GM11168 (cell line): ENCODE data around the gene BCL6.

Source experiments
- in situ Hi-C: fragments of 300-500 bp; cut with MboI; formaldehyde crosslinking; loops from one replicate; pipeline ENCODE4 v1.12.0; 2022; ENCODE audit warnings: low sequenced_read_pairs; ENCODE audit not compliant: unreplicated experiment

BCL6 gene

GRCh38 chr3:187745201-187746058 is at the start of gene BCL6:
Gene BCL6, minus strand, starts transcription at chr3:187745468. Its CDS starts 11,775 bp downstream, at chr3:187733693.
- in situ Hi-C loops, result loop anchor here (25.0 kb wide), 1 partner anchor 1392 kb away; no protein-coding TSS in a partner anchor

GRCh38 chr3:187794731-187795130 is 49.5 kb upstream of the BCL6 start:
- in situ Hi-C loops, result no loop called here

GRCh38 chr3:187793618-187794017 is 48.4 kb upstream of the BCL6 start:
- in situ Hi-C loops, result no loop called here

- in situ Hi-C loops, result no loop called here
Observed at GRCh38 chr3:187792521-187792920, 47.3 kb upstream of the BCL6 start.

- in situ Hi-C loops, result no loop called here
Observed at GRCh38 chr3:187789872-187790271, 44.6 kb upstream of the BCL6 start.

GRCh38 chr3:187788984-187789857 is 44.0 kb upstream of the BCL6 start:
- in situ Hi-C loops, result no loop called here

- in situ Hi-C loops, result no loop called here
Observed at GRCh38 chr3:187783098-187783497, 37.8 kb upstream of the BCL6 start.

GRCh38 chr3:187782006-187782405 is 36.7 kb upstream of the BCL6 start:
- in situ Hi-C loops, result no loop called here

- in situ Hi-C loops, result no loop called here
Observed at GRCh38 chr3:187781001-187781400, 35.7 kb upstream of the BCL6 start.

GRCh38 chr3:187778726-187779125 is 33.5 kb upstream of the BCL6 start:
- in situ Hi-C loops, result no loop called here

GRCh38 chr3:187777331-187777941 is 32.2 kb upstream of the BCL6 start:
- in situ Hi-C loops, result no loop called here

GRCh38 chr3:187775549-187775948 is 30.3 kb upstream of the BCL6 start:
- in situ Hi-C loops, result no loop called here

- in situ Hi-C loops, result no loop called here
Observed at GRCh38 chr3:187774185-187774789, 29.0 kb upstream of the BCL6 start.

- in situ Hi-C loops, result no loop called here
Observed at GRCh38 chr3:187773233-187774184, 28.2 kb upstream of the BCL6 start.

GRCh38 chr3:187770224-187770623 is 25.0 kb upstream of the BCL6 start:
- in situ Hi-C loops, result no loop called here

- in situ Hi-C loops, result no loop called here
Observed at GRCh38 chr3:187769771-187770170, 24.5 kb upstream of the BCL6 start.

- in situ Hi-C loops, result no loop called here
Observed at GRCh38 chr3:187767266-187768012, 22.2 kb upstream of the BCL6 start.

GRCh38 chr3:187765342-187765741 is 20.1 kb upstream of the BCL6 start:
- in situ Hi-C loops, result no loop called here
